ENCODE data around the gene DNAJC13.

GRCh38 chr3:132555306-132556035, 138.2 kb downstream of the DNAJC13 start:
- TF ChIP-seq POLR2A (IDR thresholded peaks at IDR 0.05; ENCODE audit: low read length) (no peak), GATA1 (IDR thresholded peaks at IDR 0.05; ENCODE audit: low read depth, low read length) (no peak)

Measured in erythroblast (primary cell).